Kidney (tissue), 14 donors: Measurements from ENCODE around the gene ZBTB44. TPM values are rescaled to one million over a fixed set of nuclear protein-coding genes. Genes with fewer than 3 reads are reported as not detected.
"Not testable (repeated sequence)": the region's sequence is repeated elsewhere in the genome, so short reads cannot be mapped to it uniquely, and the experiment has no call there.

Experiments used
- DNase-seq, 5 donors: peaks; one replicate each; pipeline ENCODE4 v3.0.0-alpha.2; 2013 to 2020
- FAIRE-seq: peaks from 2 replicates; lab custom pipeline; 2012; peaks lifted over from hg19 to GRCh38; lab: Jason Lieb, UNC
- H3K27ac ChIP-seq, 2 donors: one replicate each; pipeline ENCODE4 v1.7.0; 2013; ENCODE audit warnings: low read depth in 2 of 2, low read length in 2 of 2, inconsistent platforms in 1 of 2
- H3K27me3 ChIP-seq: one replicate; pipeline ENCODE4 v1.7.1; 2013; ENCODE audit warnings: low read length, inconsistent platforms; ENCODE audit not compliant: control insufficient read depth, insufficient read depth
- H3K36me3 ChIP-seq, 3 donors: one replicate each; pipeline versions ENCODE4 v1.7.0 to v1.7.1; 2013; ENCODE audit warnings: low read length in 3 of 3, control low read depth in 1 of 3, inconsistent platforms in 1 of 3; ENCODE audit not compliant: insufficient read depth in 3 of 3, control insufficient read depth in 2 of 3
- H3K4me1 ChIP-seq, 3 donors: one replicate each; pipeline versions ENCODE4 v1.7.0 to v1.7.1; 2013; ENCODE audit warnings: low read length in 3 of 3, inconsistent platforms in 1 of 3, low read depth in 1 of 3; ENCODE audit not compliant: control insufficient read depth in 2 of 3, insufficient read depth in 2 of 3
- H3K4me3 ChIP-seq, 3 donors: one replicate each; pipeline versions ENCODE4 v1.7.0 to v1.8.1; 2013; ENCODE audit warnings: low read length in 3 of 3, control low read depth in 1 of 3, inconsistent platforms in 1 of 3
- H3K9ac ChIP-seq, 3 donors: one replicate each; pipeline versions ENCODE4 v1.7.0 to v1.7.1; 2013; ENCODE audit warnings: low read length in 3 of 3, control low read depth in 1 of 3, inconsistent platforms in 1 of 3
- H3K9me3 ChIP-seq, 3 donors: one replicate each; pipeline versions ENCODE4 v1.7.0 to v1.7.1; 2013; ENCODE audit warnings: low read length in 3 of 3, control low read depth in 1 of 3, inconsistent platforms in 1 of 3; ENCODE audit not compliant: control insufficient read depth in 2 of 3, insufficient read depth in 1 of 3
- CTCF ChIP-seq: IDR thresholded peaks from 3 replicates; pipeline ENCODE4 v1.5.1; 2012; ENCODE audit warnings: mild to moderate bottlenecking, moderate library complexity, borderline replicate concordance; ENCODE audit not compliant: insufficient read depth; ENCODE audit errors: extremely low read depth
- intact Hi-C: fragments of 100-400 bp; cut with DNase I; formaldehyde crosslinking; loops from one replicate; pipeline ENCODE4 v1.11.1; 2022
- polyA plus RNA-seq: library from polyadenylated mRNA; stranded (reverse); fragments of 350-450 nt; fragmentation: Illumina TruSeq; extraction: RNeasy Lipid Tissue Mini Kit (QIAGEN cat#74804); gene quantifications from one replicate; pipeline ENCODE4 v1.2.3, GENCODE V29; 2014; ENCODE audit warnings: low read depth, low replicate concordance; ENCODE audit not compliant: insufficient read depth
- total RNA-seq: library from RNA; stranded (reverse); fragmentation: NEBNext Ultra II Directional; extraction: Animal tissue kit (Norgen Biotek cat#: 25700); gene quantifications from one replicate; pipeline ENCODE4 v1.2.1, GENCODE V29; 2021
- donor health status: control.
- donor health status: control.
- donor health status: control.
- donor health status: control.
- donor health status: control.
- donor health status: DM: yes; HTN: yes; CAD: no.
- donor health status: Normal renal cell carcinoma (clear cell type).

ZBTB44 gene
- total and polyA plus RNA-seq, 2 donors from 2014 or later: 13.1 to 59.7 TPM

GRCh38 chr11:130234315-130234714 lies 80.4 kb downstream of the ZBTB44 start:
- no peak overlapping the region for H3K27ac ChIP-seq
- intact Hi-C loops: no loop called here
- H3K4me1 ChIP-seq: no peaks in the 10 kb centered on the region
- DNase-seq (no peak), FAIRE-seq (no peak)
- no peak overlapping the region for H3K9ac ChIP-seq
- no peak overlapping the region for H3K4me3 ChIP-seq
- no peak for TF ChIP-seq CTCF
- H3K36me3 ChIP-seq: peaks cover 2 to 32% (median 6%) of the 10 kb centered on the region in 3 donors
- H3K9me3 ChIP-seq: no peaks in the 10 kb centered on the region
- H3K27me3 ChIP-seq: no peaks in the 10 kb centered on the region

GRCh38 chr11:130233888-130234287 lies 80.8 kb downstream of the ZBTB44 start:
- H3K4me3 ChIP-seq, H3K9ac ChIP-seq, H3K4me1 ChIP-seq, DNase-seq, intact Hi-C loops, FAIRE-seq, H3K9me3 ChIP-seq, H3K27ac ChIP-seq, H3K27me3 ChIP-seq: not testable (repeated sequence)
- peaks cover 2 to 30% (median 3%) of the 10 kb centered on the region in 3 donors for H3K36me3 ChIP-seq

GRCh38 chr11:130233486-130233885 lies 81.2 kb downstream of the ZBTB44 start:
- H3K9me3 ChIP-seq, intact Hi-C loops, FAIRE-seq, H3K27ac ChIP-seq, H3K4me3 ChIP-seq, H3K4me1 ChIP-seq, DNase-seq, H3K9ac ChIP-seq, H3K27me3 ChIP-seq: not testable (repeated sequence)
- peaks cover 2 to 30% (median 3%) of the 10 kb centered on the region in 3 donors for H3K36me3 ChIP-seq

GRCh38 chr11:130227373-130227772 lies 87.3 kb downstream of the ZBTB44 start:
- TF ChIP-seq CTCF: no peak

More at GRCh38 chr11:130227373-130227772, 87.3 kb downstream of the ZBTB44 start:
- H3K9me3 ChIP-seq: no peaks in the 10 kb centered on the region
- intact Hi-C loops: no loop called here
- H3K27me3 ChIP-seq: no peaks in the 10 kb centered on the region
- no peak overlapping the region for H3K27ac ChIP-seq
- no peaks in the 10 kb centered on the region for H3K4me1 ChIP-seq
- FAIRE-seq (no peak), DNase-seq (no peak)
- H3K4me3 ChIP-seq: no peak overlapping the region
- peaks cover 0 to 10% (median 0%) of the 10 kb centered on the region in 3 donors for H3K36me3 ChIP-seq
- no peak overlapping the region for H3K9ac ChIP-seq
